Measurements from ENCODE around the gene KANK2. TPM values are rescaled to one million over a fixed set of nuclear protein-coding genes. Genes with fewer than 3 reads are reported as not detected.
"Not testable (repeated sequence)": the region's sequence is repeated elsewhere in the genome, so short reads cannot be mapped to it uniquely, and the experiment has no call there.

The KANK2 gene
- total RNA-seq, 6 experiments from 2014 or later: 36.3 to 65.4 (median 50.4) TPM

- no peak for TF ChIP-seq POLR2A (IDR thresholded peaks at IDR 0.05)
- no peak for TF ChIP-seq CTCF (IDR thresholded peaks at IDR 0.05)
- peaks cover 0 to 35% (median 11%) of the 10 kb centered on the region in 4 donors for H3K4me1 ChIP-seq
- no peak overlapping the region for H3K4me3 ChIP-seq
- H3K36me3 ChIP-seq: peaks cover 13 to 98% (median 59%) of the 10 kb centered on the region in 4 donors
- H3K9me3 ChIP-seq: no peaks in the 10 kb centered on the region
- no peak overlapping the region for H3K27ac ChIP-seq
- ATAC-seq: no peak
- WGBS (ENCODE audit: insufficient coverage, low coverage, low lambda C conversion rate, missing lambda C conversion rate): 100% methylated on average over 1 of the region's 15 CpGs
- no peaks in the 10 kb centered on the region for H3K27me3 ChIP-seq
- intact Hi-C loops (cut with DNase I): no loop called here
- no peak for DNase-seq
Measured at GRCh38 chr19:11127905-11128304, 69.4 kb downstream of the KANK2 start.

GRCh38 chr19:11125994-11126685 lies 71.2 kb downstream of the KANK2 start:
- DNase-seq (peak; percentile 73 to 82 (median 77)), ATAC-seq (peak; percentile 43 to 69 (median 60))
- no peaks in the 10 kb centered on the region for H3K9me3 ChIP-seq
- no peak overlapping the region for H3K4me3 ChIP-seq
- 49% methylated on average over 10 of the region's 11 CpGs for WGBS (ENCODE audit: insufficient coverage, low coverage, low lambda C conversion rate, missing lambda C conversion rate)
- H3K36me3 ChIP-seq: peaks cover 15 to 93% (median 57%) of the 10 kb centered on the region in 4 donors
- no peaks in the 10 kb centered on the region for H3K27me3 ChIP-seq
- H3K4me1 ChIP-seq: peaks cover 0 to 35% (median 11%) of the 10 kb centered on the region in 4 donors
- no peak overlapping the region for H3K27ac ChIP-seq
- peak; percentile 65 to 81 (median 72) for TF ChIP-seq CTCF (IDR thresholded peaks at IDR 0.05)
- no peak for TF ChIP-seq POLR2A (IDR thresholded peaks at IDR 0.05)
- intact Hi-C loops (cut with DNase I): no loop called here

- WGBS (ENCODE audit: insufficient coverage, low coverage, low lambda C conversion rate, missing lambda C conversion rate): 82% methylated on average over 2 of the region's 4 CpGs
- Histone ChIP-seq H3K4me1 (peaks cover 0 to 19% (median 5%) of the 10 kb centered on the region in 4 donors), H3K36me3 (peaks cover 16 to 93% (median 55%) of the 10 kb centered on the region in 4 donors)
- intact Hi-C loops (cut with DNase I); ATAC-seq; H3K9me3 ChIP-seq; H3K27me3 ChIP-seq; H3K4me3 ChIP-seq; DNase-seq; H3K27ac ChIP-seq: not testable (repeated sequence)
Measured at GRCh38 chr19:11124157-11124556, 73.2 kb downstream of the KANK2 start.

- no peak for TF ChIP-seq POLR2A (IDR thresholded peaks at IDR 0.05)
- no peak for TF ChIP-seq CTCF (IDR thresholded peaks at IDR 0.05)
- Histone ChIP-seq H3K27ac (no peak overlapping the region), H3K36me3 (peaks cover 17 to 91% (median 55%) of the 10 kb centered on the region in 4 donors), H3K4me3 (no peak overlapping the region), H3K27me3 (no peaks in the 10 kb centered on the region), H3K9me3 (no peaks in the 10 kb centered on the region), H3K4me1 (peaks cover 0 to 10% (median 3%) of the 10 kb centered on the region in 4 donors)
- no peak for DNase-seq
- no peak for ATAC-seq
- intact Hi-C loops (cut with DNase I): no loop called here
- WGBS (ENCODE audit: insufficient coverage, low coverage, low lambda C conversion rate, missing lambda C conversion rate): 82% methylated on average over 5 of the region's 13 CpGs
Measured at GRCh38 chr19:11123114-11123513, 74.2 kb downstream of the KANK2 start.

GRCh38 chr19:11121963-11122362 lies 75.4 kb downstream of the KANK2 start:
- H3K9me3 ChIP-seq; H3K27me3 ChIP-seq; DNase-seq; H3K27ac ChIP-seq; H3K4me1 ChIP-seq; ATAC-seq; H3K4me3 ChIP-seq; intact Hi-C loops (cut with DNase I): not testable (repeated sequence)
- H3K36me3 ChIP-seq: peaks cover 10 to 91% (median 54%) of the 10 kb centered on the region in 4 donors
- 97% methylated on average over 7 of the region's 17 CpGs for WGBS (ENCODE audit: insufficient coverage, low coverage, low lambda C conversion rate, missing lambda C conversion rate)

Measured in right lobe of liver (tissue), 6 donors.